Measurements from ENCODE around the gene RHBDL1.
A peak's percentile ranks its signal among the peaks of the same experiment; 100 is the strongest.

The RHBDL1 gene

DNA sequence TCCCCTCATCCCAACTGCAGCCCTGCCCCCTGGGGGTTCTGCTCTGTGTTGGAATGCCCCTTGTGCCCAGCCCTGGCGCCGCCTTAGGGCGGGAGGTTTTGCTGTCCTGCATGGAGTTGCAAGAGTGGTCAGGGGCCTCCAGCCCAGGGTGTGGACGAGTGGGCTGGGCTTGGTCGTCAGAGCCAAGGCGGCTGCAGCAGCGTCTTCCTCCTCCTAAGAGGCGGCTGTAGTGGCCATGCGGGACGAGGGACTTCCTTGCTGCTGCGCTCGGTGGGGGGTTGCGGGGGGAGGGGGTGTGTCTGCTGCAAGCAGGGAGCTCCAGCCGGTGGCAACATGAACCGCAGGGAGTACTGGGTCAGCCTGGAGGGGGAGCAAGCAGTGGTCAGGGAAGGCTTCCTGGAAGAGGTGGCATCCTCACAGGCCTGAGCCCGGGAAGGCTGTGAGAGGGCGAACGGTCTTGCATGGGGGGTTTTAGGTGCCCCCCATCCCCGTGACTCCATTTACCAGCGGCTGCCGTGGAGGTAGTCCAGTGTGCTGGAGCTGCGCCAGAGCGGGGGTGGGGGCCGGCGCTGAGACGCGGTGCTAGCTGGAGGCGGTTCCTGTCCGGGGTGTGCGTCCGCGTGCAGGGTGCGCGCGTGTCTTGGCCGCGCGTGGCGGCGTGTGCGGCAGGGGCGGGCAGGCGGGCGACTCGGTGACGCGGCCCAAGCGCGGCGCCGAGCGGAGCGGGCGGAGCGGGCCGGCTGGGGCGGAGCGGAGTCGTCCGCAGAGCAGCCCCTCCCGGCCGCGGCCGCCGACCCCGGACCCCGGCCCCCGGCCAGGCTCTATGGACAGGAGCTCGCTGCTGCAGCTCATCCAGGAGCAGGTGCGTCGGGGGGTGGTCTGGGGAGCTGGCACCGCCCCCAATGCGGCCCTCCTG is at the start of gene RHBDL1:
RHBDL1 (plus strand) TSS at position 704 of the 916 bp plus-strand sequence; CDS start at position 824, 120 bp downstream.
- no peak for DNase-seq

GRCh38 chr16:625977-626765 is 49.3 kb upstream of the RHBDL1 start:
- DNase-seq, result no peak

- DNase-seq, result no peak
These were observed 48.6 kb upstream of the RHBDL1 start for GRCh38 chr16:626787-627453.

- peak; percentile 21 for DNase-seq
These were observed 47.8 kb upstream of the RHBDL1 start for GRCh38 chr16:627454-628239.

GRCh38 chr16:628321-629061 is 47.0 kb upstream of the RHBDL1 start:
- DNase-seq, result no peak

DNA sequence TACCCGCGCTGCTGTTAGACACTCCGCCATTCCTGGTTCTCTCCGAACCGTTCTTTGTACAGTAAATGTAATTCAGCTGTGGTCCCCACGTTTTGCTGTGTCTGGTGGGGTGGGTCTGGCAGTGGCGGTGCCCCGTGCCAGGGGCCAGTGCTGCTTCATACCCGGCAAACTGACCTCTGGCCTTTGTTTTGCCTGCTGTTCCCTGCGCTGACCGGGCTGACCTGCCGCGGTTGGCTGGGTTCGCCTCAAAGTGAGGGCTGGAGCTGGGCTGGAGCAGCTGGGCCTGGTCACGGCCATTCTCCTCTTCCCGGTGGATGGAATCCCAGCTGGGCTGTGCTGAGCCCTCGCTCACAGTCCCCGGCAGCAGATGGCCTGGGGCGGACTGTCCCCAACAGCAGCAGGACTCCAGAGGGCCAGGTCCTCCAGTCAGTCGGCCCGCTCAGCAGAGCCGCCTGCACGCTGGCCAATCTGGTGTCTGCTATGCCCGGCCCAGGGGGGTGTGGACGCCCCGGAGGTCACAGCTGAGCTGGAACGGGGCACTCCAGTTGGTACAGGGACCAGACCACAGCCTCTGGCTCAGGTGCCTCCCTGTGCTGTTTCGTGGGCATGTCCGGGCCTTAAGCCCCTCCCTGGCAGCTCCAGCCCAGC is 46.2 kb upstream of the RHBDL1 start:
- DNase-seq, result no peak

DNA sequence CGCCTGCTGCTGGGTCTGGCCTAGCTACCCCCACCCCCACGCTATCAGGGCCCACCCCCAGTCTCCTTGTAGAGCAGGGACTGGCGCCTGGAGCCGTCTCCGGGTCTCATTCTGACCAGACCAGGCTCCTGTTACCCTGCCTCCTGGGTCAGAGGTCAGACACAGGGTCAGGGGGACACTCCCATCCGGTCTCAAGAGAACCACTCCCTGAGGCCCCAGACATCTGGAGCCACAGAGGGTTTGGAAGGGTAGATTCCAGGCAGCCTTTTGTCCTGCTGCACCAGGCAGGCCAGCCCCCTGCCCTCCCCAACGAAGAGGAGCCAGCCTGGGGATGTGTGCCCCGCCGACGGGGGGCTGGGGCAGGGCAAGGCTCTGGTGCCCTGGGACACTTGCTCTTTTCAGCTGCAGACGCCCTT is 45.6 kb upstream of the RHBDL1 start:
- DNase-seq, result no peak

GRCh38 chr16:630249-630814 is 45.1 kb upstream of the RHBDL1 start:
- no peak for DNase-seq

GRCh38 chr16:630815-631405 is 44.6 kb upstream of the RHBDL1 start, which contains the start of gene WFIKKN1:
Gene WFIKKN1, plus strand, starts transcription at chr16:630985. Its CDS starts 269 bp downstream, at chr16:631254.
- DNase-seq, result no peak

- no peak for DNase-seq
These were observed 43.6 kb upstream of the RHBDL1 start for GRCh38 chr16:631808-632358.

GRCh38 chr16:632486-633335 is 42.8 kb upstream of the RHBDL1 start:
- DNase-seq, result no peak

- DNase-seq, result no peak
These were observed 42.0 kb upstream of the RHBDL1 start for GRCh38 chr16:633336-634050.

GRCh38 chr16:634051-634670 is 41.3 kb upstream of the RHBDL1 start:
- DNase-seq, result no peak

GRCh38 chr16:634996-635395 is 40.5 kb upstream of the RHBDL1 start:
- DNase-seq, result no peak

DNA sequence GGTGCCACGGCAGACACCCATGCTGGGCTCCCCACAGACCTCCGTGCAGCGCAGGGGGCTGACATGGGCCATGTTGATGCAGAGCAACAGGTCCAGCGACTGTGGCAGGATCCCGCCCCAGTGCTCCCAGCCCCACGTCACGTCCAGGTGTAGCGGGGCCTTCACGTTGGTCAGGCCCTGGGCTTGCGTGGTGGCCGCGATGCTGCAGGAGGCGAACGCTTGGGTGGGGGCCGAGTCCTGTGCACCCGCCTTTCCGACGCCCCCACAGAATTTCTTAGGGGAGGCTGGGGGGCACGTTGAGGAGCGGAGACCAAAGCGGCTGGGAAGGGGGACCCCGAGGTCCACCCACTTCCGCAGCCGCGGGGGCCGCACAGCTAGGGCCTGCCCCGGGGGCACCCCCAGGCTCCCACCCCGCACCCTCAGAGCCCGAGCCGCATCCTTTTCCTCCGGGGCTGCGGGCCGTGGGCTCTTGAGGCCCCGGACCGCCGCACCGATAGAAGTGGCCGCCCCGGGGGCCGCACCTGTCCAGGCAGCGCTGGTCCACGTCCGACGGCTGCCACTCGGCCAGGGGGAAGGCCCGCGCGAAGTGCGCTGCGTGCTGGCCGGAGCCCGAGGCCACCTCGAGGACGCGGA is 39.8 kb upstream of the RHBDL1 start:
- no peak for DNase-seq

DNA sequence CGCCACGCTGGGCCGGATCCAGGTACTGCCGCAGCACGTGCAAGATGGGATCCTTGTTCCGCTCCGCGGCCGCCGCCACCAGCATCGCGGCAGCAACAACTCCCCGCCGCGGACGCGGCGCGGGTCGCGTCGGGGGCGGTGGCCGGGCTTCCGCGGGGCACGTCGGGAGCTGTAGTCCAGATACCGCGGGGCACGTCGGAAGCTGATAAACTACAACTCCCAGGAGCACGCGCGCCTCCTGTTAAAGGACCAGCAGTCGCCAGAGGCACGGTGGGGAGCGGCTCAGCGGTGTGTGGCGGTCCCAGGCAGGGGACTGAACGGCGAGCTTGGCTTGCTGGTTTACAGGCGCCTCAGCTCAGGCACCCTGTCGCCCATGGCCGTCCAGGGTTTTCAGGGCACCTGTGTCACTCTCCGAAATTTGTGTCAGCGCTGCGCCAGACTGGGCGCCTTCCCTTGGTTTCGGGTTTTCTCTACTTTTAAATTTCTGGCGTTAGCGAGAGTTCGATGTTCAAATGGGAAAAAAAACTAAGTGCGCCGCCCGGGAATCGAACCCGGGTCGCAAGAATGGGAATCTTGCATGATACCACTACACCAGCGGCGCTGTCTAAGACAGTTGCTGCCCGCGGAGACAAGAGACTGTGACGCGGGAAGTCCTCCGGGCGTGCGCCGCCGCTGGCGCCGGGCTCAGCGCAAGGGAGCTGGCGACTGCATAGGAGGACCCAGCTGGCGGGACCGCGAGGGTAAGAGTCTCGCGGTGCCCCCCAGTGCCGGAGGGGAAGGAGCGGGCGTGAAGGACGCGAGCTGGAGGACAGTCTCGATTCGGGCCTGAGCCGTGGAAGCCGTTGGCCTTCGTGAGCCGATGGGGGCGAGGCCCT is 39.0 kb upstream of the RHBDL1 start, which contains the start of gene METTL26:
METTL26 (minus strand) TSS at position 100 of the 875 bp plus-strand sequence; CDS start at position 85, 15 bp downstream.
- DNase-seq, result peak; percentile 67
